NOMO-1 treated with dmso at 0.1 percent for 144 hours (cell line): ENCODE results near the gene OBSL1.

Experiments
- DNase-seq: peaks from one replicate; lab custom pipeline; 2025; ENCODE audit not compliant: unreplicated experiment; lab: John Stamatoyannopoulos, UW

OBSL1 gene

GRCh38 chr2:219536967-219537366 is 34.4 kb downstream of the OBSL1 start:
- no peak for DNase-seq

- no peak for DNase-seq
Observed at GRCh38 chr2:219536425-219536824, 34.9 kb downstream of the OBSL1 start.

- no peak for DNase-seq
Observed at GRCh38 chr2:219533930-219534661, 37.2 kb downstream of the OBSL1 start.

GRCh38 chr2:219532378-219532649 is 39.0 kb downstream of the OBSL1 start:
- DNase-seq: no peak

- no peak for DNase-seq
Observed at GRCh38 chr2:219531639-219532377, 39.5 kb downstream of the OBSL1 start.

- peak; percentile 58 for DNase-seq
Observed at GRCh38 chr2:219530048-219530963, 41.0 kb downstream of the OBSL1 start.

- DNase-seq: no peak
Observed at GRCh38 chr2:219527472-219527871, 43.9 kb downstream of the OBSL1 start.

GRCh38 chr2:219527076-219527394 is 44.3 kb downstream of the OBSL1 start:
- no peak for DNase-seq

GRCh38 chr2:219526320-219527075 is 44.8 kb downstream of the OBSL1 start:
- DNase-seq: no peak

GRCh38 chr2:219525533-219526232 is 45.7 kb downstream of the OBSL1 start:
- DNase-seq: no peak

GRCh38 chr2:219524817-219525216 is 46.5 kb downstream of the OBSL1 start:
- no peak for DNase-seq

GRCh38 chr2:219523031-219523671 is 48.2 kb downstream of the OBSL1 start:
- DNase-seq: no peak

- no peak for DNase-seq
Observed at GRCh38 chr2:219522111-219523030, 49.0 kb downstream of the OBSL1 start.

- DNase-seq: no peak
Observed at GRCh38 chr2:219521066-219521880, 50.1 kb downstream of the OBSL1 start.

GRCh38 chr2:219520079-219520478 is 51.3 kb downstream of the OBSL1 start:
- no peak for DNase-seq

GRCh38 chr2:219519526-219519916 is 51.8 kb downstream of the OBSL1 start:
- DNase-seq: no peak

- DNase-seq: no peak
Observed at GRCh38 chr2:219517954-219518778, 53.2 kb downstream of the OBSL1 start.
